Smooth muscle cell (in vitro differentiated cells): ENCODE results near the gene ZEB2. TPM values are rescaled to one million over a fixed set of nuclear protein-coding genes. Genes with fewer than 3 reads are reported as not detected.

ENCODE experiments used
- DNase-seq: peaks from one replicate; lab custom pipeline; 2025; ENCODE audit not compliant: unreplicated experiment; lab: John Stamatoyannopoulos, UW
- H2AFZ ChIP-seq: fragments of 200-600 bp; sonication (generic); 2 replicates; pipeline ENCODE4 v1.6.0; 2016; ENCODE audit warnings: antibody characterized with exemption, low read depth, mild to moderate bottlenecking
- H3F3A ChIP-seq: fragments of 200-600 bp; sonication (generic); 2 replicates; pipeline ENCODE4 v1.6.0; 2017; ENCODE audit warnings: antibody characterized with exemption, low read depth
- H3K27ac ChIP-seq: fragments of 200-600 bp; sonication (generic); 2 replicates; pipeline ENCODE4 v1.5.1; 2016; ENCODE audit warnings: low read depth, mild to moderate bottlenecking
- H3K27me3 ChIP-seq: fragments of 200-600 bp; sonication (generic); 2 replicates; pipeline ENCODE4 v1.6.1; 2016; ENCODE audit warnings: low read depth, mild to moderate bottlenecking
- H3K36me3 ChIP-seq: fragments of 200-600 bp; sonication (generic); 2 replicates; pipeline ENCODE4 v1.5.1; 2016; ENCODE audit warnings: low read depth
- H3K4me1 ChIP-seq: fragments of 200-600 bp; sonication (generic); 2 replicates; pipeline ENCODE4 v1.5.1; 2016; ENCODE audit warnings: low read depth
- H3K4me2 ChIP-seq: fragments of 200-600 bp; sonication (generic); 2 replicates; pipeline ENCODE4 v1.6.0; 2016; ENCODE audit warnings: mild to moderate bottlenecking
- H3K4me3 ChIP-seq: fragments of 200-600 bp; sonication (generic); 2 replicates; pipeline ENCODE4 v1.5.1; 2016; ENCODE audit warnings: mild to moderate bottlenecking
- H3K79me2 ChIP-seq: fragments of 200-600 bp; sonication (generic); 2 replicates; pipeline ENCODE4 v1.6.0; 2016; ENCODE audit warnings: low read depth, mild to moderate bottlenecking
- H3K9ac ChIP-seq: fragments of 200-600 bp; sonication (generic); 2 replicates; pipeline ENCODE4 v1.6.0; 2016; ENCODE audit warnings: low read depth
- H3K9me3 ChIP-seq: fragments of 200-600 bp; sonication (generic); replicated peaks from 2 replicates; pipeline ENCODE4 v1.5.1; 2016; ENCODE audit warnings: low read depth
- H4K20me1 ChIP-seq: fragments of 200-600 bp; sonication (generic); 2 replicates; pipeline ENCODE4 v1.6.0; 2016; ENCODE audit warnings: low read depth
- CTCF ChIP-seq: fragments of 200-600 bp; sonication (generic); IDR thresholded peaks from 2 replicates; pipeline ENCODE4 v1.5.1; 2017; ENCODE audit warnings: borderline replicate concordance, mild to moderate bottlenecking, antibody characterized with exemption; ENCODE audit not compliant: insufficient read depth, poor library complexity, severe bottlenecking
- WGBS: methylation state at CpG from one replicate; pipeline ENCODE4 v1.1.7; 2016; ENCODE audit warnings: low lambda C conversion rate; 5-methylcytosine and 5-hydroxymethylcytosine counted together
- polyA plus RNA-seq: library from polyadenylated mRNA; unstranded; fragments of >200 nt; fragmentation: Nextera tagmentation; extraction: Ambion mirVana; gene quantifications from 2 replicates; pipeline ENCODE4 v1.2.1, GENCODE V29; 2016
- total RNA-seq: library from RNA; depleted of rRNA; stranded (reverse); fragments of >200 nt; gene quantifications from 2 replicates; pipeline ENCODE4 v1.2.3, GENCODE V29; 2014

The ZEB2 gene
- total and polyA plus RNA-seq, 2 experiments from 2014 or later, result 67.5 to 148 TPM

- H3K9me3 ChIP-seq, result no peaks in the 10 kb centered on the region
- H4K20me1 ChIP-seq, result no peaks in the 10 kb centered on the region
- H3K27me3 ChIP-seq, result no peaks in the 10 kb centered on the region
- peak overlapping the region; percentile 51 for H3K9ac ChIP-seq
- peak overlapping the region; percentile 71 for H3K27ac ChIP-seq
- H3K4me3 ChIP-seq, result no peak overlapping the region
- peak overlapping the region; percentile 53 for H3K4me2 ChIP-seq
- H3K79me2 ChIP-seq, result no peaks in the 10 kb centered on the region
- DNase-seq, result no peak
- H3K4me1 ChIP-seq, result peaks cover 13% of the 10 kb centered on the region
- TF ChIP-seq CTCF, result no peak
- no peaks in the 10 kb centered on the region for H3K36me3 ChIP-seq
- no peak overlapping the region for H2AFZ ChIP-seq
- peaks cover 3% of the 10 kb centered on the region for H3F3A ChIP-seq
- WGBS, result 23% methylated on average over 10 of the region's 10 CpGs
Measured at GRCh38 chr2:144372410-144373080, 147.4 kb downstream of the ZEB2 start.

GRCh38 chr2:144370937-144371584 lies 148.9 kb downstream of the ZEB2 start:
- peak overlapping the region; percentile 71 for H3K27ac ChIP-seq
- no peak overlapping the region for H2AFZ ChIP-seq
- H3K4me2 ChIP-seq, result peak overlapping the region; percentile 44
- H3K9me3 ChIP-seq, result no peaks in the 10 kb centered on the region
- H4K20me1 ChIP-seq, result no peaks in the 10 kb centered on the region
- H3F3A ChIP-seq, result peaks cover 3% of the 10 kb centered on the region
- DNase-seq, result no peak
- H3K9ac ChIP-seq, result no peak overlapping the region
- H3K4me3 ChIP-seq, result no peak overlapping the region
- peaks cover 13% of the 10 kb centered on the region for H3K4me1 ChIP-seq
- H3K79me2 ChIP-seq, result no peaks in the 10 kb centered on the region
- no peak for TF ChIP-seq CTCF
- H3K36me3 ChIP-seq, result no peaks in the 10 kb centered on the region
- no peaks in the 10 kb centered on the region for H3K27me3 ChIP-seq
- 45% methylated on average over 4 of the region's 4 CpGs for WGBS

GRCh38 chr2:144369416-144369815 lies 150.5 kb downstream of the ZEB2 start:
- H3K9me3 ChIP-seq, result no peaks in the 10 kb centered on the region
- H3K27ac ChIP-seq, result no peak overlapping the region

More at GRCh38 chr2:144369416-144369815, 150.5 kb downstream of the ZEB2 start:
- H3K27me3 ChIP-seq, result no peaks in the 10 kb centered on the region
- H2AFZ ChIP-seq, result no peak overlapping the region
- TF ChIP-seq CTCF, result no peak
- DNase-seq, result no peak
- no peaks in the 10 kb centered on the region for H4K20me1 ChIP-seq
- peaks cover 18% of the 10 kb centered on the region for H3K4me1 ChIP-seq
- no peak overlapping the region for H3K4me2 ChIP-seq
- H3F3A ChIP-seq, result peaks cover 3% of the 10 kb centered on the region
- H3K36me3 ChIP-seq, result no peaks in the 10 kb centered on the region
- no peak overlapping the region for H3K9ac ChIP-seq
- H3K79me2 ChIP-seq, result no peaks in the 10 kb centered on the region
- no peak overlapping the region for H3K4me3 ChIP-seq
